Mucosa of gallbladder (tissue), 1 donor: ENCODE measurements around the gene OVOL3. TPM values are rescaled to one million over a fixed set of nuclear protein-coding genes. Genes with fewer than 3 reads are reported as not detected.
"Not testable (repeated sequence)": the region's sequence is repeated elsewhere in the genome, so short reads cannot be mapped to it uniquely, and the experiment has no call there.

Experiments used
- DNase-seq: peaks from one replicate; pipeline ENCODE4 v3.0.0-alpha.2; 2020; ENCODE audit warnings: low spot score
- total RNA-seq: library from RNA; stranded (reverse); gene quantifications from one replicate; pipeline ENCODE4 v1.2.1, GENCODE V29; 2021
- donor health status: DM: no; HTN: no; CAD: no.

The OVOL3 gene
- total RNA-seq, result not detected

DNA sequence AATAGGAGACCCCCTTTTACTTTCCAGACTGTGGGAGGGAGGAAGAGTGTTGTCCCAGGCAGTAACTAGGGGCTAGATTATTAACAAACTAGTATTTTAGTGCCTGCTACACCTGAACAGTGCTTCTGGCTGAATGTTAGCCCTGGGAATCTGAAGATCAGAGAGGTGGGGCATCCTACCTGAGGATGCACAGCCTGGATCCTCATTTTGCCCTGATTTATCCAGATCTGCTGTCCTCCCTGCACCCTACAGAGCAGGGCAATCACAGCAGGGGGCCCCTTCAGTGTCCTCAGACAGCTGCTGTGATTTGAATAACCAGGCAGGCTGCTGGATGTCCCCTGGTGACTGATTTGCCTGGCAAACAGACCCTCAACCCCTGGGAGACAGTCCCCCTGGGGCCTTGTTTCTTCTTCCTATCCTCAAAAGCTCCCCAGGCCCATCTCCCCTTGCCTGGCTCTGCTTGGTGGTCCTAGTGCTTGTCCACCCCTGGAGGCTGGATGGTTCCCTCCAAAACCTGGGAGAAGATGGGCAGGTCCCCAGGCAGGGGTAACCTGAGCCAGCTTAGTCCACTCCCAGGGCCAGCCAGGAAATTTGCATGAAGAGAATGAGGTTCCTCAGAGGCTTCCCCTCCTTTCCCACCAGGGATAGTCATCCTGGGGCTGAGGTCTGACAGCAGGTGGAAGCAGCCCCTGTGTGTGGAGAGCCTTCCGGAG lies at the start of gene OVOL3:
TSS of gene OVOL3 (plus strand) at position 657 of the 713 bp plus-strand sequence. CDS start 60 bp downstream, outside the sequence.
- DNase-seq, result no peak

GRCh38 chr19:36061367-36061766 lies 49.6 kb upstream of the OVOL3 start:
- DNase-seq, result no peak

DNA sequence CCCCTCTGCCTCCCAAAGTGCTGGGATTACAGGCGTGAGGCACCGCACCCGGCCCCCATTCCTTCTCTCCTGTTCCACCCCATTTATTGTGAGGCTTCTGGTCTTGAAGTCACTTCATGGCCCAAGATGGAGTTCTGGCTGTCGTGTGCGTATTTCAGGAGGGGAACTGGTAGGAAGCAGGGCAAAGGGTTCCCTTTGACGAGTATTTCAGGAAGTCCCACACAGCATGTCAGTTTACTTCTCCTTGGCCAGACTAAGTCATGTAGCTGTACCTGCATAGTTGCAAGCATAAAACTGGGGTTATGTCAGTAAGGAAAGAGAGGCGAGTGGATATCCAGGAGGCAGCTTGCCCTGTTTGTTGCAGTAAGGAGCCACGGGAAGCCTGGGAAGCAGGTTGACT lies 46.1 kb upstream of the OVOL3 start:
- DNase-seq, result no peak

GRCh38 chr19:36067681-36068080 lies 43.3 kb upstream of the OVOL3 start:
- no peak for DNase-seq

- DNase-seq, result not testable (repeated sequence)
These were observed 42.0 kb upstream of the OVOL3 start for GRCh38 chr19:36068810-36069499.

DNA sequence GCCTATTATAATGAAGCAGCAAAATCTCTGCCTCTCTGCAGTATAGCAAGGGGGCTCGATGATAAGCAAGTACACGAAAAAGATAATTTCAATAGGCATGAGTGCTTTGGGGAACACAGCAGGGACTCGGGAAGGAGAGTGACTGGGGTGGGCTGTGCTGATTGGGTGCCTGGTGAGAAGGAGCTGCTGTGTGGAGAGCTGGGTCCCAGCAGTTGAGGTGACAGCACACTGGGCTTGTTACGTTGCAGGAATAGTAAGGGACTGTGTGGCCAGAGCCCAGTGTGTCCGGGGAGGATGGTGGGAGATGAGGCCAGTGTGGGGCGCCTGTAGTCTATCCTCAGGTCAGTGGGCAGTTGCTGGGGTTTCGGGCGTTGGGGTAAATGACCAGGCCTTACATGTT lies 38.9 kb upstream of the OVOL3 start:
- DNase-seq, result no peak

- DNase-seq, result no peak
These were observed 37.6 kb upstream of the OVOL3 start for GRCh38 chr19:36073121-36073876.

GRCh38 chr19:36079389-36079945 lies 31.5 kb upstream of the OVOL3 start:
- DNase-seq, result no peak

- no peak for DNase-seq
These were observed 29.6 kb upstream of the OVOL3 start for GRCh38 chr19:36081385-36081784.

GRCh38 chr19:36081894-36082293 lies 29.0 kb upstream of the OVOL3 start:
- no peak for DNase-seq

- no peak for DNase-seq
These were observed 28.0 kb upstream of the OVOL3 start for GRCh38 chr19:36082916-36083315.

- DNase-seq, result no peak
These were observed 26.5 kb upstream of the OVOL3 start for GRCh38 chr19:36084231-36085009.

DNA sequence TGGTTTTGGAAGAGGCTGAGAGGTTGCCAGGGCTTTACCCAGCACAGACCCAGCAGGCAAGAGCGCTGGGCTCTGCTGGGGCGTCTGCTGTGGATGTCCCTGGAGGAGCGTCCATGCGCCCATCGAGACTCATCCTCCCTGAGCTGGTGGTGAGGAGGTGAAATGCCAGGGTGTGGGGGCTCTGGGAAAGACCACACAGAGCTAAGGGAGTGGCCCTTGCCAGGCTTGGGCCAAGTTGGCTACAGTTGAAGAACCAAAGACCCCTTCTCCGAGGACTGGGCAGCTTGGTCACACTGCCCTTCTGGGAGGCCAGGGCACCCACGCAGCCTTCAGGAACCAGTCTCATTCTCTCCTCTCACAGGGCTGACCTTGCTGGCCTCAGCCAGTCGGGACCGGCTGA lies 24.6 kb upstream of the OVOL3 start:
- no peak for DNase-seq

DNA sequence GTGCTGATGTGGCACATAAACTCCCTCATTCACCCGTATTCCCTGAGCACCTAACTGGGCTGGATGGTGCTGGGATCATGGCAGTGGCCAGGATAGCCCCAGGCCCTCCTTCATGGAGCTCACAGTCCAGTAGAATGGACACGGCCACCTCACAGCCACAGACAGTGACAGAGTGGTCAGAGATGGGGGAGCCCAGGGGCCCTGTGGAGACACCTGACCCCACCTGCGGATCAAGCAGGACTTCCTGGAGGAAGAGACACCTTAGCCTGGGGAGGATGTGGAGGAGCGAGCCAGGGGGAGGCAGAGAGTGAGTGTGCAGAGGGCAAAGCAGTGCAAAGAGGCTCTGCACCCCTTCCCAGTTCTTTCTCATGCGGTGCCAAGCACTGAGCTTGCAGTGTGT lies 21.1 kb upstream of the OVOL3 start:
- DNase-seq, result no peak

DNA sequence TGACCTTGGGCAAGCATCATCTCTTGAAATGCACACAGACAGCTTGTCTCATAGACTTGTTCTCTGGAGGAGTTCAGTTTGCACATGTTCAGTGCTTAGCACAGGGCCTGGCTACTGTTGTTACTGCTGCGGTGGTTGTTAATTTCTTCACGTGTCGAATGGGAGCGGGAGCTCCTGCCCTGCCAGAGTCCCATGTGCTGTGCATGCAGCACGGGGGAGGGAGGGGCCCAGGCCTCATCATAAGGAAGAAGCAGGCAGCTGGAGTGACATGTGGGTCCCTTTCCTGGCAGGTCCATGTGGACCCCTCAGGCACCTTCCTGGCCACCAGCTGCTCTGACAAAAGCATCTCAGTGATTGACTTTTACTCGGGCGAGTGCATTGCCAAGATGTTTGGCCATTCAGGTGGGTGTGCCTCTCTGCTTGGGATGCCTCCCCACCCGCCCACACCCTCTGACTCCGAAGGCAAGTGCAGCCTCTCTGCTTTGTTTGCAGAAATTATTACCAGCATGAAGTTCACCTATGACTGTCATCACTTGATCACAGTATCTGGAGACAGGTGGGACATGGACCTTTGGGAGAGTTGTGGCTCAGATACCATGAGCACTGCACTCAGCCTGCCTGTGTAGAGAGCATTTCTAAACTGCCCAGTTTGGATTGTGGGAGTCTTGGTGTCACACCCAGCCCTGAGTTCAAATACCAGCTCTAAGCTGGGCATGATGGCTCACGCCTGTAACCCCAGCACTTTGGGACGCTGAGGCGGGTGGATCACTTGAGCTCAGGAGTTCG lies 19.8 kb upstream of the OVOL3 start:
- DNase-seq, result no peak

GRCh38 chr19:36092566-36092965 lies 18.4 kb upstream of the OVOL3 start:
- DNase-seq, result no peak

GRCh38 chr19:36093146-36093662 lies 17.7 kb upstream of the OVOL3 start:
- no peak for DNase-seq

DNA sequence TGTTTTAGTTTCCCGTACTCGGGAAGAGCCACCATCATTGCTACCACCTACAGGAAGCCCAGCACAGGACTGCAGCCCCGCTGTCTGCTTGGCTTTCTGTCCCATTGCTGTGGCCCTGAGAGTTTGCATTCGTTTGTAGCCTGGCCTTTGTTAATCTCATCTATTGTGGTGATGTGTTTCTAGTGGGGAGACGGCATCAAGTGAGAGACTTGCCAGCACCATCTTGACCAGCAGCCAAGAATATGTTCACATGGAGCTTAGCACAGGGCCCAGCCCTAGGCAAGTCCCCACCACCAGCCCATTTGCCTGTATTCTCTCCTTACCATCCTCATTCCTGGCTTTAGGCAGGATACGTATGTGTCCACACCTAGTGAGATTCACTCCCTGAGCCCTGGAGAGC lies 17.3 kb upstream of the OVOL3 start:
- DNase-seq, result no peak

- DNase-seq, result no peak
These were observed 13.9 kb upstream of the OVOL3 start for GRCh38 chr19:36097036-36097435.

- no peak for DNase-seq
These were observed 11.7 kb upstream of the OVOL3 start for GRCh38 chr19:36099166-36099785.
